Esophagus (tissue), 2 donors: ENCODE results near the gene LHPP. TPM values are rescaled to one million over a fixed set of nuclear protein-coding genes. Genes with fewer than 3 reads are reported as not detected.

Experiments
- H3K27ac ChIP-seq, 2 donors: one replicate each; pipeline ENCODE4 v1.5.1; 2013; ENCODE audit warnings: low read depth in 2 of 2, mild to moderate bottlenecking in 2 of 2, inconsistent platforms in 1 of 2, low read length in 1 of 2, moderate library complexity in 1 of 2
- H3K27me3 ChIP-seq, 2 donors: one replicate each; pipeline ENCODE4 v1.6.1; 2013; ENCODE audit warnings: low read length in 2 of 2, control low read depth in 1 of 2, mild to moderate bottlenecking in 1 of 2; ENCODE audit not compliant: insufficient read depth in 2 of 2, control insufficient read depth in 1 of 2
- H3K36me3 ChIP-seq, 2 donors: one replicate each; pipeline ENCODE4 v1.6.1; 2013; ENCODE audit warnings: low read length in 1 of 2; ENCODE audit not compliant: control insufficient read depth in 2 of 2, insufficient read depth in 2 of 2
- H3K4me1 ChIP-seq, 2 donors: one replicate each; pipeline ENCODE4 v1.6.1; 2013; ENCODE audit warnings: low read length in 1 of 2; ENCODE audit not compliant: control insufficient read depth in 2 of 2, insufficient read depth in 2 of 2
- H3K4me3 ChIP-seq, 2 donors: one replicate each; pipeline ENCODE4 v1.5.1; 2013; ENCODE audit warnings: low read length in 2 of 2, mild to moderate bottlenecking in 2 of 2, low read depth in 1 of 2, moderate library complexity in 1 of 2
- H3K9me3 ChIP-seq, 2 donors: one replicate each; pipeline ENCODE4 v1.6.1; 2013; ENCODE audit warnings: mild to moderate bottlenecking in 2 of 2, low read depth in 1 of 2, low read length in 1 of 2, moderate library complexity in 1 of 2; ENCODE audit not compliant: control insufficient read depth in 2 of 2, insufficient read depth in 1 of 2
- WGBS, 2 donors: extraction: QIAGEN DNeasy Blood & Tissue Kit; methylation state at CpG; one replicate each; pipeline ENCODE4 v1.1.7; 2013; 5-methylcytosine and 5-hydroxymethylcytosine counted together
- polyA plus RNA-seq, 2 donors: library from polyadenylated mRNA; stranded (reverse); fragments of 200-250 nt; gene quantifications; one replicate each; pipeline ENCODE4 v1.2.3, GENCODE V29; 2013
- donor health status: healthy with polysubstance abuse.
- donor health status: Bipolar disorder and iron deficiency.

Gene LHPP, protein sequence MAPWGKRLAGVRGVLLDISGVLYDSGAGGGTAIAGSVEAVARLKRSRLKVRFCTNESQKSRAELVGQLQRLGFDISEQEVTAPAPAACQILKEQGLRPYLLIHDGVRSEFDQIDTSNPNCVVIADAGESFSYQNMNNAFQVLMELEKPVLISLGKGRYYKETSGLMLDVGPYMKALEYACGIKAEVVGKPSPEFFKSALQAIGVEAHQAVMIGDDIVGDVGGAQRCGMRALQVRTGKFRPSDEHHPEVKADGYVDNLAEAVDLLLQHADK
- 10 to 100 TPM; 23.0 to 23.4 TPM for polyA plus RNA-seq

DNA sequence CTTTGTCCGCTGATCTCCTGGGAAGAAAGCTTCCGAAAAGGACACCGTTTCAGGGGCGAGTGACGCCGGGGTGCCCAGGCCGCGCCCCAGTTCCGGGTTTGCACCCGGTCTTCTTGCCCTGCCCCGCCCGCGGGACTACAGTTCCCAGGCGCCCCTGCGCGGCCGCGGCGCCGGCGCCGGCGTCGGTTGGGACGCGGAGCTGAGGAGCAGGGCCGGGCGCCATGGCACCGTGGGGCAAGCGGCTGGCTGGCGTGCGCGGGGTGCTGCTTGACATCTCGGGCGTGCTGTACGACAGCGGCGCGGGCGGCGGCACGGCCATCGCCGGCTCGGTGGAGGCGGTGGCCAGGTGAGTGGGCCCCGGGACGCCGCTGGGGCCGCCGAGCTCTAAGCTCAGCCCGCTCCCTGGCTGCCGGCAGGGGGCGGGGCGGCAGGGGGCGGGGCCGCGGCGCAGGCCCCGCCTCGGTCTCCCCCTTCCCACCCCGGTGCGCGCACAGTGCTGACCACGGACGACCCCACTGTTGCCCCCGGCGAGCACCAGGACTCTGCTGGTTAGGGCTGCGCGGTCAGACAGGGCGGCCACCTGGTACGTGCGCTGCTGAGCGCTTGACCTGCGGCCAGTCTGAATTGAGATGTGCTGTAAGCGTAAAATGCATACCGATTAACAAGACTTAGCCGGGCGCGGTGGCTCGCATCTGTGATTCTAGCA lies at the start of gene LHPP:
Gene LHPP, plus strand, starts transcription at position 182 of the 706 bp plus-strand sequence. Its CDS starts 40 bp downstream, at position 222.
- H3K4me3 ChIP-seq, result peak within 1 kb of the TSS; percentile 69 to 95
- H3K27me3 ChIP-seq, result no peaks in the 10 kb centered on the region
- no peaks in the 10 kb centered on the region for H3K36me3 ChIP-seq
- no peaks in the 10 kb centered on the region for H3K9me3 ChIP-seq
- H3K4me1 ChIP-seq, result peaks cover 0 to 10% of the 10 kb centered on the region in 2 donors
- 1 to 2% methylated on average over 51 to 81 of the region's 81 CpGs for WGBS, 2 donors
- peak within 1 kb of the TSS; percentile 88 to 93 for H3K27ac ChIP-seq

DNA sequence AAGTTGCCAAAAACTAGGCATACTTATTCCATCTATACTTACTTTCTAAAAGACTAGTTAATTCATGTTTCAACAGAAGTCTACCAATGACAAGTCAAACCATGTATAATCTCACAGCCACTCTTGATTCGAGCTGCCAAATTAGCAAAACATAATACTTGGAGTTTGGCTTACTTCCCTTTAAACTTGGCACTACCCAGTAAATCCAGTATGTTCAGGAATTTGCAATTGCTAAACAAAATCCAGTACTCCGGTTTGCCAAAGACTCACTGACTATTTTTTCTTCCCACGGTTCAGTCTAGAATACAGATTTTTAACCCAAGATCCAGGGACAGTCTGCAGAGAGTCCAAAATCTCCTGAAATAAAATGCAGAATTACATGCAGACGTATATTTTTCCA lies 47.5 kb upstream of the LHPP start:
- WGBS, 2 donors, result 17 to 36% methylated on average over 4 of the region's 4 CpGs
- peak overlapping the region in 1 of 2 donors; percentile 57 for H3K27ac ChIP-seq
- H3K4me1 ChIP-seq, result no peaks in the 10 kb centered on the region
- no peak overlapping the region for H3K4me3 ChIP-seq
- H3K36me3 ChIP-seq, result no peaks in the 10 kb centered on the region
- no peaks in the 10 kb centered on the region for H3K9me3 ChIP-seq
- H3K27me3 ChIP-seq, result no peaks in the 10 kb centered on the region

DNA sequence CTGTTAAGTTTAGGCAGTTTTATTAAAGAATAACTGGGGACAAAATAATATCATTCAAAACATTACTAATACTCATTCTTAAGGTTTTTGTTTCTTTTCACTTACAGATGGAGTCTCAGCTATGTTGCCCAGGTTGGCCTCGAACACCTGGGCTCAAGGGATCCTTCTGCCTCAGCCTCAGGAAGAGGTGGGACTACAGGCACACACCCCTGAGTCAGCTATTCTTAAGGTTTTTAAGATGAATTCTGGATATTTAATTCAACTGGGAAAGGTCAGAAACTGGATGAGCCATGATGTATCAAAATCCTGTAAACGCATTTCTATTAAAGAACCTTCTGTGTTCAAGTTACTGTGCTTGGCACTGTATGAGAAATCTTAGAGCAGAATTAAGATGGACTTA lies 46.4 kb upstream of the LHPP start:
- Histone ChIP-seq H3K36me3 (no peaks in the 10 kb centered on the region), H3K27me3 (no peaks in the 10 kb centered on the region), H3K4me1 (no peaks in the 10 kb centered on the region), H3K4me3 (no peak overlapping the region), H3K27ac (peak overlapping the region; percentile 20 to 57), H3K9me3 (no peaks in the 10 kb centered on the region)
- 46 to 65% methylated on average over 2 of the region's 2 CpGs for WGBS, 2 donors

DNA sequence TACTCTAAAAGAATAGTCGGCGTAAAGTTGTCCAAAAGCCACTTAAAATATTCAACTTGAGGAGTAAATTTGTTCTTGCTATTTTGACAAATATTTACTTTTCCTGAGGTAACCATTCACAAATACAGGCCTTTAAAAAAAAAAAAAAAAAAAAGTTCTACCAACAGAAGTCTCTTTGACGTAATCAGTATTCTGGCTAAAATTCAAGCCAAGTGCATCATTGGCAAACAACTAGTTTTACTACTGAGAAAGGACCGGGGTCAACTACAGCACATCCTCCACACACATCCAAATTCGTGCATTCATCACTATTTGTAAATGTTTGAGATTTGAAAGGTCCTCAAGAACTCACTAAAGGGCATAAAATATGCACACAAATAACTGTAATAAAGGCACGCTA lies 44.9 kb upstream of the LHPP start:
- no peaks in the 10 kb centered on the region for H3K4me1 ChIP-seq
- H3K27me3 ChIP-seq, result no peaks in the 10 kb centered on the region
- H3K27ac ChIP-seq, result no peak overlapping the region
- 41 to 47% methylated on average over 6 of the region's 6 CpGs for WGBS, 2 donors
- no peaks in the 10 kb centered on the region for H3K36me3 ChIP-seq
- H3K4me3 ChIP-seq, result no peak overlapping the region
- H3K9me3 ChIP-seq, result no peaks in the 10 kb centered on the region

DNA sequence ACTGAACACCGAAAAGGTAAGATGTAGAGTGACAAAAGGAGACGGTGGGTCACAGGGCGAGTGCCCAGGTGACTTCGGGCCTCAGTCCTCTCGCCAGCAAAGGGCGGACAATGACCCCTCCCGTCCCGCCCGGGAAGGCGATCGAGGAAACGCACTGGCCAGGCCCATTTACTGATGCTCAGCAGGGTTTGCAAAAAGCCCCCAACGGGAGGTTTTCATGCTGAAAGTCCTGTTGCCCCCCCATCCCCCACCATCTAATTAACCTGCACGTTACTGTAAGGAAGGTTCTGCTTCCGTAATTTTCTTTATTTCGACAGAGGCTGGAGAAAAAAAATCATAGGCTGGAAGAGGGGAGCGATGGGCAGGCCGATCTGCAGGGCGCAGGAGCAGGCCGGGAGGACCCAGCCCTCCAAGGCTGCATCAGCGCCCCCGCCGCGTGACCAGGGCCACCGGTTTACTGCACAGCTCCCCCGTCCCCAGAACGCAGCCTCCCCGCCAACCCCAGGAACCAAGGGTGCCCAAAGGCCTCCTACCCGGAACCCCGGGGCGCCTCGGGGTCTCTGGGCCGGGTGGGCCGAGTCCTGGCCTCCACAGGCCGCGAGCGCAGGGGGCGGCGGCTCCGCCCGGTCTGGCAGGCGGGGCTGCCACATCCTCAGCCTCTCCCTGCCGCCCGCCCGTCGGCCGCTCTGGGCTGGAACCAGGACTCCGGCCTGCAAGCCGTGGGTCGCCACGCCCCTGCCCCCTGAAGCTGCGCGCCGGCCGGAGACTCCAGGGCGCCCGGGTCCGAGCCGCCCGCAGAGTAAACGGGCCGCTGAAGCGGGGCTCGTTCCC lies 43.5 kb upstream of the LHPP start:
- Histone ChIP-seq H3K4me1 (no peaks in the 10 kb centered on the region), H3K36me3 (no peaks in the 10 kb centered on the region), H3K9me3 (no peaks in the 10 kb centered on the region), H3K27me3 (no peaks in the 10 kb centered on the region), H3K4me3 (peak overlapping the region; percentile 72 to 83), H3K27ac (peak overlapping the region; percentile 89 to 94)
- 3 to 5% methylated on average over 49 to 64 of the region's 64 CpGs for WGBS, 2 donors

DNA sequence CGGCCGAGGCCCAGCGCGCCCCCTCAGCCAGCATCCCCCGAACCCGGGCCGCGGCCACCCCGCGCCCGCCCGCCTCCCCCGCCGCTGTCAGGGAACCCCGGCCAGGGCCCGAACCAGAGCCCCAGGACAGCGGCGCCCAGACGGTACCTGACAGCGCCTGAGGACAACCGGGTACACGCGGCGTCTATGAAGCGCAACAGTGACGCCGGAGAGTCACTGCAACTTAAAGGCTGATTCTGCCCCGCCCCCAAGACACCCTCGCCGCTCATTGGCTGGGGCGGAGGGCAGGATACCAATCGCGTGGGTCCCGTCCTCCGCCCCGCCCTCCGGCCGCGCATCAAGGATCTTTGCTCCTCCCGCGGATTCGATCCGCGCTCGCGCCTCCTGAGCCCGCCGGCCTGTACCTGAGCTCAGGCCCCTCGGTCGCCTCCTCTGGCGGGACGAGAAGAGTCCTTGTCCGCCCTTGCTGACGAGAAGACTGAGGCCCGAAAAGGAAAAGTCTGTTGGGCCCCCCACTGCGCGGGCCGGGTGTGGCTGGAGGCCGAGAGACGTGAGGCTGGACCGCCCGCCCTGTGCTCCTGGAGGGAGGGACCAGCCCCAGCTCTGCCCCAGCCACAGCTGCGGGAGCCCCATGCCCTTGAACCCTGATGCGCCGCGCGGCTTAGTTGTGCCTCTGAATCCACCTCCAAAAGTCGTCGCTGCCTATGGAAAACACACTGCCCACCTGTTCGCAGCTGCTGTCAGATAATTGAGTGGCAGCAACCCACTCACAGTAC lies 42.7 kb upstream of the LHPP start, which contains the start of gene OAT:
Gene OAT, minus strand, starts transcription at position 198 of the 776 bp plus-strand sequence. CDS start 6,752 bp downstream, outside the sequence.
- WGBS, 2 donors, result 2% methylated on average over 57 to 70 of the region's 70 CpGs
- H3K36me3 ChIP-seq, result no peaks in the 10 kb centered on the region
- H3K27me3 ChIP-seq, result no peaks in the 10 kb centered on the region
- peak within 1 kb of the TSS; percentile 89 to 94 for H3K27ac ChIP-seq
- no peaks in the 10 kb centered on the region for H3K4me1 ChIP-seq
- H3K9me3 ChIP-seq, result no peaks in the 10 kb centered on the region
- peak within 1 kb of the TSS; percentile 72 to 83 for H3K4me3 ChIP-seq

DNA sequence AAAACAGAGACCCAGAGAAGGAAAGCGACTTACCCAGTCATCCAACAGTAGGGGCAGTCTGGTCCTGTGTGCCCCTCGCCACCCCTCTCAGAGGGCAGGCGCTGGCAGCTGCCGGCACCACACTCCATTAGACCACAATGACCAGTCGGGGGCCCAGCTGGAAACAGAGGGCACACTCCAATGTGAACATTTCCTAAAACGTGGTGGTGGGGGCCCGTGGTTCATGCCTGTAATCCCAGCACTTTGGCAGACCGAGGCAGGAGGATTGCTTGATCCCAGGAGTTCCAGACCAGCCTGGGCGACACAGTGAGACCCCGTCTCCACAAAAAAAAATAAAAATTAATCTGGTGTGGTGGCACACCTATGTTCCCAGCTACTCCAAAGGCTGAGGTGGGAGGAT lies 42.0 kb upstream of the LHPP start:
- H3K27ac ChIP-seq, result no peak overlapping the region
- no peaks in the 10 kb centered on the region for H3K36me3 ChIP-seq
- no peak overlapping the region for H3K4me3 ChIP-seq
- H3K9me3 ChIP-seq, result no peaks in the 10 kb centered on the region
- no peaks in the 10 kb centered on the region for H3K27me3 ChIP-seq
- 91 to 93% methylated on average over 10 of the region's 10 CpGs for WGBS, 2 donors
- no peaks in the 10 kb centered on the region for H3K4me1 ChIP-seq

DNA sequence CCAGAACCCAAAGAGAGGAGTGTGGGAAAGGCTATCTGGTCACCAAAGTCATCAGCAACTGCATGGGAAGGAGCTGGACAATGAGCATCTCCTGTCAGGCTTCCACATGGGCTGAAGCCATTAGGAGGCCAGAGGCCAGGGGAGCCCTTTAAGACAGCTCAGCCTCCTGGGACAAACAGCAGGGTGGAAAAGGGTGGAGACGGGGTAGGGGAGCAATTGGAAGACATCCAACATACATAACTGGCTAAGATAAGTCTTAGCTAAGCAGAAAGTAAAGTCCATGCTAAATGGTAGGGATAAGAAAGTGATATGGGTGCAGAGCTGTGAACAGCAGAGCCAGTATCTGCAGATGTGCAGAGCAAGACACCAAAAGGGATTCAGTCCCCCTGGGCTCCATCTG lies 41.4 kb upstream of the LHPP start:
- H3K4me3 ChIP-seq, result no peak overlapping the region
- H3K4me1 ChIP-seq, result no peaks in the 10 kb centered on the region
- H3K36me3 ChIP-seq, result no peaks in the 10 kb centered on the region
- no peaks in the 10 kb centered on the region for H3K9me3 ChIP-seq
- 26 to 39% methylated on average over 1 of the region's 1 CpG for WGBS, 2 donors
- no peaks in the 10 kb centered on the region for H3K27me3 ChIP-seq
- H3K27ac ChIP-seq, result no peak overlapping the region

DNA sequence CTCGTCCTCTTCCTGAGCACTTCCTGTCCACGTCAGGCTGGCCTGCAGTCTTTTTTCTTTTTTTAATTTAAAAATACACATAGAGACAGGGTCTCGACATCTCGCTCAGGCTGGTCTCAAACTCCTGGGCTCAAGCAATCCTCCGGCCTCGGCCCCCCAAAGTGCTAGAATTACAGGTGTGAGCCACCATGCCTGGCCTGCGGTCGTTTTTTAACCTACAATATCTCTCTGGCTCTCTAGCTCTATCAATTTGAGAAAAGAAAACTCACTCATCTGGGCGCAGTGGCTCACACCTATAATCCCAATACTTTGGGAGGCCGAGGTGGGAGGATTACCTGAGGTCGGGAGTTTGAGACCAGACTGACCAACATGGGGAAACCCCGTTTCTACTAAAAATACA lies 38.9 kb upstream of the LHPP start:
- 81 to 83% methylated on average over 12 of the region's 12 CpGs for WGBS, 2 donors
- Histone ChIP-seq H3K9me3 (no peaks in the 10 kb centered on the region), H3K4me1 (no peaks in the 10 kb centered on the region), H3K27ac (no peak overlapping the region), H3K36me3 (no peaks in the 10 kb centered on the region), H3K4me3 (no peak overlapping the region), H3K27me3 (no peaks in the 10 kb centered on the region)
